Measurements from ENCODE around the gene DPY19L1. TPM values are rescaled to one million over a fixed set of nuclear protein-coding genes. Genes with fewer than 3 reads are reported as not detected.
"Not testable (repeated sequence)": the region's sequence is repeated elsewhere in the genome, so short reads cannot be mapped to it uniquely, and the experiment has no call there.

Gene DPY19L1
- total RNA-seq, 1 experiment from 2014 or later, result 71.7 TPM

DNA sequence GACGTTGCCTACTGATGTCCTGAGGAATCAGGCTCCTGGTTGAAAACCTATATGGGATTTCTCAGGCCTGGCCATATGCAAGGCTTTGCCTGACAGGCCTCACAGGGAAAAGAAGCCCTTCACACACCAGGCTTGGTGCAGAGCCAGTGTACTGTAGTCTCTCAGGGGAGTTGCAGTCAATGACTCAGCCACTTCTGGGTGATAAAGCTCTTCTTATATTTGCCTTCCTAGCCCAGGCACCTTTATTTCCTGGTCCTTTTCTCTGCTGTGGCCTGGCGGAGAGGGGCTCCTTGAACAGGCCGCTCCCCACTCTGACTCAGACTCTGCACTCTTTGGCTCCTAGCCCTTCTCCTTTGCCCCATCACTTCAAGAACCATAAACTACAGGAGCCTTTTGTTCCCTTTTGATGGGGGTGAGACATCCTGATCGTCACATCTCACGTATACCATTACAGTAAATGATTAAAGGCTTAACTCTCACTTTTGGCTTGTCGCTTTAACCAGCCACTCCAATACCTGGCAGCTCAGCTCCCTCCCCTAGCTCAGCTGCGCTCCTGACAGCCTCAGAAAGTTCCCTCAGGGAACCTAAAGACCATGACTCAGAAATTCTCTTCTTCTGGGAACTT lies 33.5 kb downstream of the DPY19L1 start (continued):
- TF ChIP-seq, protein P1, sequence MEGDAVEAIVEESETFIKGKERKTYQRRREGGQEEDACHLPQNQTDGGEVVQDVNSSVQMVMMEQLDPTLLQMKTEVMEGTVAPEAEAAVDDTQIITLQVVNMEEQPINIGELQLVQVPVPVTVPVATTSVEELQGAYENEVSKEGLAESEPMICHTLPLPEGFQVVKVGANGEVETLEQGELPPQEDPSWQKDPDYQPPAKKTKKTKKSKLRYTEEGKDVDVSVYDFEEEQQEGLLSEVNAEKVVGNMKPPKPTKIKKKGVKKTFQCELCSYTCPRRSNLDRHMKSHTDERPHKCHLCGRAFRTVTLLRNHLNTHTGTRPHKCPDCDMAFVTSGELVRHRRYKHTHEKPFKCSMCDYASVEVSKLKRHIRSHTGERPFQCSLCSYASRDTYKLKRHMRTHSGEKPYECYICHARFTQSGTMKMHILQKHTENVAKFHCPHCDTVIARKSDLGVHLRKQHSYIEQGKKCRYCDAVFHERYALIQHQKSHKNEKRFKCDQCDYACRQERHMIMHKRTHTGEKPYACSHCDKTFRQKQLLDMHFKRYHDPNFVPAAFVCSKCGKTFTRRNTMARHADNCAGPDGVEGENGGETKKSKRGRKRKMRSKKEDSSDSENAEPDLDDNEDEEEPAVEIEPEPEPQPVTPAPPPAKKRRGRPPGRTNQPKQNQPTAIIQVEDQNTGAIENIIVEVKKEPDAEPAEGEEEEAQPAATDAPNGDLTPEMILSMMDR (IDR thresholded peaks at IDR 0.05 in 2 of 3, conservative IDR thresholded peaks at IDR 0.05 in 1 of 3; ENCODE audit: borderline replicate concordance in 1 of 3, insufficient read depth in 1 of 3, low read depth in 2 of 3, low read length in 2 of 3), result no peak

- ChIA-PET CTCF (interaction anchor here (0.9 kb wide), 1 partner anchor 31 kb away, joined by 3 read pairs; no protein-coding TSS in a partner anchor), POLR2A (interaction anchor here (0.7 to 1.3 kb wide), 2 partner anchors 20 to 151 kb away, joined by 3 read pairs; no protein-coding TSS in a partner anchor)
- Histone ChIP-seq H3K9ac (ENCODE audit: low read length) (peak overlapping the region; percentile 60), H3K4me1 (ENCODE audit: control insufficient read depth in 1 of 2, insufficient read depth in 2 of 2, low read length in 2 of 2) (peaks cover 53 to 61% of the 10 kb centered on the region in 2 experiments), H3K79me2 (ENCODE audit: insufficient read depth, low read length) (peaks cover 13% of the 10 kb centered on the region; the same call in 1 of the 2 replicates), H3K27ac (ENCODE audit: low read depth, low read length) (peak overlapping the region; percentile 99), H3K4me3 (replicated peaks in 1 of 2; ENCODE audit: low read depth in 1 of 2, low read length in 2 of 2) (peak overlapping the region in 1 of 2 experiments; percentile 25; a peak in 2 of 4 replicates), H3K4me2 (ENCODE audit: low read length) (peak overlapping the region; percentile 68)
- H4K20me1 ChIP-seq (ENCODE audit: insufficient read depth); RAD21 ChIA-PET (ENCODE audit: low non-redundant PET in 1 of 2, low total read pairs in 2 of 2, uncharacterized antibody in 2 of 2, unreplicated experiment in 2 of 2); H3K36me3 ChIP-seq (ENCODE audit: control insufficient read depth in 1 of 2, insufficient read depth in 2 of 2, low read length in 2 of 2); H3K27me3 ChIP-seq (ENCODE audit: insufficient read depth, low read length); H3K9me2 ChIP-seq (ENCODE audit: insufficient read depth); BruUV-seq (replicated peaks); DNase-seq (ENCODE audit: low read depth, low spot score); H3K9me3 ChIP-seq (ENCODE audit: control insufficient read depth in 1 of 2, insufficient read depth in 1 of 2, low read depth in 1 of 2, low read length in 2 of 2); H2AFZ ChIP-seq (ENCODE audit: low read depth, low read length, poor library complexity, severe bottlenecking): not testable (repeated sequence)
- intact Hi-C loops (cut with micrococcal nuclease), result loop anchor here (2.0 kb wide), 1 partner anchor 34 kb away; the partner anchor contains the start of gene DPY19L1
- peak; percentile 28 for ATAC-seq
Observed at GRCh38 chr7:35003177-35003650, 34.1 kb downstream of the DPY19L1 start.

DNA sequence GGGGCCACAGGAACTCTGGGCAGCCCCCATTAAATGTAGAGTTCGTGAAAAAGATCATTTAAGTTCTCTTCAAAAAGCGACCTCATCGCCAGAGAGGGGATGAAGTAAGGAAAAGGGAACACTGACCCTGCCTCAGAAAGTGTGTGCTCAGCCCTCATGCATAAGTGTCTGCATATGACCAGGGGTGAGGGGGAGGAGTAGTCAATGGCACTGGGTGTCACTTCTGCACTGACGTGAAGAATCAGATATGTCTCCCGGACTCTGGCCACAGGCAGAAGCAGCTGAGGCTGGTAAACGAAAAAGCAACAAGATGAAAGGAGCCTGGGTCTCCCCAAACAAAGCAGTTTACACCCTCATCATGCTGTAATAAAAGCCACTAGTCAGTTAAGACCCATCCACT lies 39.0 kb downstream of the DPY19L1 start:
- DNase-seq (ENCODE audit: low read depth, low spot score); H4K20me1 ChIP-seq (ENCODE audit: insufficient read depth); CTCF ChIA-PET: not testable (repeated sequence)

GRCh38 chr7:34996423-34997090 lies 40.7 kb downstream of the DPY19L1 start:
- not testable (repeated sequence) for BruUV-seq (replicated peaks)

More for the DNA sequence above, 39.0 kb downstream of the DPY19L1 start:
- POLR2A ChIA-PET; H3K9ac ChIP-seq (ENCODE audit: low read length); H3K27me3 ChIP-seq (ENCODE audit: insufficient read depth, low read length); BruUV-seq (replicated peaks); ATAC-seq; RAD21 ChIA-PET (ENCODE audit: low non-redundant PET in 1 of 2, low total read pairs in 2 of 2, uncharacterized antibody in 2 of 2, unreplicated experiment in 2 of 2); H3K4me3 ChIP-seq (replicated peaks in 1 of 2; ENCODE audit: low read depth in 1 of 2, low read length in 2 of 2); H3K4me2 ChIP-seq (ENCODE audit: low read length); H3K9me2 ChIP-seq (ENCODE audit: insufficient read depth); intact Hi-C loops (cut with micrococcal nuclease); H3K36me3 ChIP-seq (ENCODE audit: control insufficient read depth in 1 of 2, insufficient read depth in 2 of 2, low read length in 2 of 2); H3K9me3 ChIP-seq (ENCODE audit: control insufficient read depth in 1 of 2, insufficient read depth in 1 of 2, low read depth in 1 of 2, low read length in 2 of 2); H3K27ac ChIP-seq (ENCODE audit: low read depth, low read length); H2AFZ ChIP-seq (ENCODE audit: low read depth, low read length, poor library complexity, severe bottlenecking): not testable (repeated sequence)
- H3K4me1 ChIP-seq (ENCODE audit: control insufficient read depth in 1 of 2, insufficient read depth in 2 of 2, low read length in 2 of 2), result peaks cover 25 to 33% of the 10 kb centered on the region in 2 experiments
- H3K79me2 ChIP-seq (ENCODE audit: insufficient read depth, low read length), result peaks cover 15% of the 10 kb centered on the region; the same call in 1 of the 2 replicates

More at GRCh38 chr7:34996423-34997090, 40.7 kb downstream of the DPY19L1 start:
- DNase-seq (ENCODE audit: low read depth, low spot score); H3K36me3 ChIP-seq (ENCODE audit: control insufficient read depth in 1 of 2, insufficient read depth in 2 of 2, low read length in 2 of 2); CTCF ChIA-PET; H3K9ac ChIP-seq (ENCODE audit: low read length); H2AFZ ChIP-seq (ENCODE audit: low read depth, low read length, poor library complexity, severe bottlenecking); H3K4me3 ChIP-seq (replicated peaks in 1 of 2; ENCODE audit: low read depth in 1 of 2, low read length in 2 of 2); H3K79me2 ChIP-seq (ENCODE audit: insufficient read depth, low read length); H4K20me1 ChIP-seq (ENCODE audit: insufficient read depth); H3K9me3 ChIP-seq (ENCODE audit: control insufficient read depth in 1 of 2, insufficient read depth in 1 of 2, low read depth in 1 of 2, low read length in 2 of 2); H3K27me3 ChIP-seq (ENCODE audit: insufficient read depth, low read length); intact Hi-C loops (cut with micrococcal nuclease); RAD21 ChIA-PET (ENCODE audit: low non-redundant PET in 1 of 2, low total read pairs in 2 of 2, uncharacterized antibody in 2 of 2, unreplicated experiment in 2 of 2); H3K4me2 ChIP-seq (ENCODE audit: low read length); H3K9me2 ChIP-seq (ENCODE audit: insufficient read depth); POLR2A ChIA-PET; H3K27ac ChIP-seq (ENCODE audit: low read depth, low read length): not testable (repeated sequence)
- ATAC-seq, result peak; percentile 20; the same call in 1 of the 2 replicates
- peaks cover 18 to 32% of the 10 kb centered on the region in 2 experiments; a peak in 3 of 4 replicates for H3K4me1 ChIP-seq (ENCODE audit: control insufficient read depth in 1 of 2, insufficient read depth in 2 of 2, low read length in 2 of 2)

Data from HCT116 (cell line).